GM04504 (cell line): Measurements from ENCODE around the gene VENTX.

ENCODE experiments used
- DNase-seq: peaks from one replicate; pipeline ENCODE4 v3.0.0-alpha.2; 2012; ENCODE audit warnings: low read depth

The VENTX gene, protein sequence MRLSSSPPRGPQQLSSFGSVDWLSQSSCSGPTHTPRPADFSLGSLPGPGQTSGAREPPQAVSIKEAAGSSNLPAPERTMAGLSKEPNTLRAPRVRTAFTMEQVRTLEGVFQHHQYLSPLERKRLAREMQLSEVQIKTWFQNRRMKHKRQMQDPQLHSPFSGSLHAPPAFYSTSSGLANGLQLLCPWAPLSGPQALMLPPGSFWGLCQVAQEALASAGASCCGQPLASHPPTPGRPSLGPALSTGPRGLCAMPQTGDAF

GRCh38 chr10:133237588-133238465 lies at the start of gene VENTX:
VENTX (plus strand) TSS chr10:133237855; CDS start chr10:133237915, 60 bp downstream.
- DNase-seq, result no peak

DNA sequence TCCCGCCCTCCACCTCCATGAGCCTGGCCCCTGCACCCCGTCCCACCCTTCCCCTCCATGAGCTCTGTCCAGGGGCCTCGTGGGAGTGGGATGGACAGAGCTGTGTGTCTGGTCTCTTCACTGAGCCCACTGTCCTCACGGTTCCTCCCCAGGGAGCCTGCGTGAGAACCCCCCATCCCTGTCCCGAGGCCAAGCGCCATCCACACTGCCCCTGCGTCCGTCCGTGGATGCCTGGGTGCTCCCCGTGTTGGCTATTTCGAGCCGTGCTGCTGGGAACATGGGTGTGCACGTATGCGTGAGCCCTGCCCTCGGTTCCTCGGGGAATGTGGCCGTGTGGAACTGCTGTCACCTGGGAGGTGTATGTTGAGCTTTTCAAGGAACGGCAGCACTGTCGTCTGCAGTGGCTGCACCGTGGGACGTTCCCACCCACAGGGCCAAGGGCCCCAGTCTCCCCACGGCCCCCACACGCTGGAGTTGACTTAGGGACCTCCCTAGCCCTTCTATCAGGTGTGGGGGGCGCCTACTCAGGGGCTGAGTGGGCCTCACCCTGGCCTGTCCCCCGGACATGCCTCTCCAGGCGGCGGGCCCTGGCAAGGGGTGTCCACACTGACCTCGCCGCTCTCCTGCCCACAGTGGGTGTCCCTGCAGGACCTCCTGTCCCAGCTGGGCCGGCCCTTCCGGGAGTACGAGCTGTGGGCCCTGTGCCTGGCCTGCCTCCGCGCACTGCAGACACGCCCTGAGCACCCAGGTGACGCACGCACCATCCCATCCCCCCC lies 49.6 kb upstream of the VENTX start:
- DNase-seq, result no peak

DNA sequence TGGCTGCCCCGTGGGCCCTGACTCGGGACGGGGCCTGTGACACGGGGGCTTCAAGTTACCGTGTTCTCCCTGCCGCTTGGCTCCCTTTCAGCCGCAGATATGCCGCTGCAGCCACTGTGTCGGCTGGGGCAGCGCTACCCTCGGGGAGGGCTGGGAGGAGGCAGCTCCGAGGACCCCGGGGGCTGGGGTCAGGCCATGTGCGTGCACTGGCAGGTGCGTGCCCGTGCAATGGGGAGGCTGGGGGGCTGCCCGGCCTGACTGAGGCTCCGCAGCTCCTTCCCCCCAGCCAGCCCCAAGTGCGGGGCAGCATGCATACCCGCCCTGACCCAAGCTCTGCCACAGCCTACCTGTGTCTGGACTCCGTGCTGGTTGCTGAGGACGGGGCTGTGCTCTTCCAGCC lies 48.4 kb upstream of the VENTX start:
- DNase-seq, result no peak

DNA sequence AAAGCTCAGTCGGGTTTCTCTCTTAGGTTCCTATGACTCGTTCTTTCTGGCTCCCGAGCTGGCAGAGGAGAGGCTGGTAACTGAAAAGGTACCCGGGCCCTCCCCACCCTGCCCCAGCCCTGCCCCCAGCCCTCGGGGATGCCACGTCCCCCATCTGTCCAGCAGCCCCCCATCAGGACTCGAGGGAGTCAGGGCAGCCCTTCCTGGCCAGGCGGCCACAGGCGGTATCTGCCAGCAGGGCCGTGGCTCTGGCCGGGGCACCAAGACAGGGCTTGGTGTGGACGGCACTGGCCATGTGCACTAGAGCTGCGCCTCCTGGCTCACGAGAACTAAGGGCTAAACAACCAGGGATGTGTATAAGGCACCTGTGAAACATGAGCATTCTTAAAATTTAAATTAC lies 47.9 kb upstream of the VENTX start:
- DNase-seq, result no peak

GRCh38 chr10:133190225-133190624 lies 47.4 kb upstream of the VENTX start:
- no peak for DNase-seq

DNA sequence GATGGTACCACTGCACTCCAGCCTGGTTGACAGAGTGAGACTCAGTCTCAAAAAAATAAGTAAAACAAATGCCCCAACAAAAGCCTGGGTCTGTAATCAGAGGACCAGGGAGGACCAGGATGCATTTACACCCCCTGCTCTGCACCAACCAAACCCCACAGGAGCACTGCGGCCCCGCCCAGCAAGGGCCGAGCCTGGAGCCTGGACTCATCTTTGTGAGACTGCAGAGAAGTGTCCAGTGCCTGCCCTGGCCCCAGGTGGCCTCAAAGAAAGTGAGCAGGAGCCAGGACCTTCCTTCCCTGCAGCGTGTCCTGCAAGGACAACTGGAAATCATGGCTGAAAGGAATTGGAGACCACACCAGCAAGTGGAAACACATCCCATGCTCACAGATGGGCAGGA lies 46.0 kb upstream of the VENTX start:
- no peak for DNase-seq

DNA sequence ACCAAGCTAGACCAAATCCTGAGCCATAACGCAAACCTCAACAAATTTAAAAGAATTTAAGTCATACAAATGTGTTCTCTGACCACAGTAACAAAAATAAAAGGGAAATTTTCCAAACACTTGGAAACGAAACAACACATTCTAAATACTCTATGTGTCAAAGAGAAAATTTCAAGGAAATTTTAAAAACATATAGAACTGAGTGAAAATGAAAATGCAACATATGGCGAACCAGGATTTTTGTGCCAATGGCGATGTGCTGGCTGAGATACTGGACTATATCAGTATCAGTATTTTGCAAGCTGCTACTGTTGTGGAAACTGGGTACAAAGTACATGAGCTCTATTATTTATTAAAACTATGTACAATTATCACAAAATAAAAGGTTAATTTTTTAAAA lies 43.5 kb upstream of the VENTX start:
- DNase-seq, result no peak

- no peak for DNase-seq
Measured at GRCh38 chr10:133195096-133195495, 42.6 kb upstream of the VENTX start.

- DNase-seq, result no peak
Measured at GRCh38 chr10:133195611-133196010, 42.0 kb upstream of the VENTX start.

DNA sequence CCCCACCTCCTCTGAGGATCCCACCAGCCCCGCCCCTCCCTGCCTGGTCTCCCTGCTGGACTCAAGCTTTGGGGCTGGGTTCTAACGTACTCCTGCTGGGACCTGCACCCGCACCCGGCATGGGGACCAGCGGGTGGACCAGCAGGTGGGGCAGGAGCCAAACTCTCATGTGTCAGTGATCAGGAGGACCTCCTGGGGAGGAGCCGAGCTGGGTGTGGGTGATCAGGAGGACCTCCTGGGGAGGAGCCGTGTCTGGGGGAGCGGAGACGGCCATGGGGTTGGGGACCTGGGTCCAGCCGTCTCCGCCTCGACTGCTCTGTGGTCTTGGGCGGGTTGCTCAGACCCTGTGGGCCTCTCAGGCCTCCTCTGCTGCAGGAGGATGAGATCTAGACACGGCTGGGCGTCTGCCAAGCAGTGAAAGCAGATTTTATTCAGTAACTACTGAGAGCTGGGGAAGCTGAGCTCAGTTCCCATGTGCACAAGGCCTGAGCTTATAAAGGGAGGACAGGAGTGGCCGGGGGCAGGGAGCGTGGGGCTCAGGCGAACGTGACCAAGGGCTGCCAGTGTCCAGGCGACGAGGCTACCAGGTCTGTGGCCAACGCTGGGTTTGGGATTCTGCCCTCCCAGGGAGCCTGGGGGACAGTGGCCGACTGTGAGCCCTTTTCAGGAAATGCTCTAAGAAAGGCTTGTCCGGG lies 41.3 kb upstream of the VENTX start:
- no peak for DNase-seq

DNA sequence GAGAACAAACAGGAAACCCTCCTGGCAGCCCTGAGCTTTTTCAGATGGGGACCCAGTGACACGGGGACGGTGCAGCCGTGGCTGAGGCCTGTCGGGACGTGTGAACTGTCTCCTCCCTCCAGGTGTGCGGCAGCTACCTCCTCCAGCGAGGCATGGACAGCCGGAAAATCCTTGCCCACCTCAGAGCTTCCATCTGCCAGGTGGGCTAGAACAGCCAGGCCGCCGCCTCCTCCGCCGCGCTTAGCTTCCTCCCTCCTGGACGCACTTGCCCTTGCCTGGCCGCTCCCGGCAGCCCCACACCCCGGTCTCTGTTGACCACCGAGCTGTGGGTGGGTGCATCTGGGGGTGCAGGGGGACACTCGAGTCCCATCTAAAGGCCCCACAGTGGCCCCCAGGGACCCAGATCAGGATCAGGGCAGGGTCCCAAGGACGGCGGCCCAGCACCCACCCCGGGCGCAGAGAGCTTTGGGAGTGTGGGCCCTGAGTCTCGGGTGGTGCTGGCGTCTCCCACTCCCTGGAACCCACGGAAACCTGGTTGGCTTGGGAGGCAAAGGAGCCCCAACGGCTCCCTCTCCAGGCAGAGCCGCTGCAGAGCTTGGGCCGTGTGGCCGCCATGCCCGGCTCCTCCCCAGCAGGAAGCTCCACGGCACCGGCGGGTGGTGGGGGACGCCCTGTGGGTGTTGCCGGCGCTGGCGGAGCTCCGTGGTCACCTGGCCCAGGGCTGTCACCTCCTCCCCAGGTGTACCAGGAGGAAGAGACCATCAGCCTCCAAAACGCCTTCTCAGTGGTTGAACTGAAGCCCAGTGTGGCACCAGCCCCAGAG lies 40.5 kb upstream of the VENTX start:
- no peak for DNase-seq

DNA sequence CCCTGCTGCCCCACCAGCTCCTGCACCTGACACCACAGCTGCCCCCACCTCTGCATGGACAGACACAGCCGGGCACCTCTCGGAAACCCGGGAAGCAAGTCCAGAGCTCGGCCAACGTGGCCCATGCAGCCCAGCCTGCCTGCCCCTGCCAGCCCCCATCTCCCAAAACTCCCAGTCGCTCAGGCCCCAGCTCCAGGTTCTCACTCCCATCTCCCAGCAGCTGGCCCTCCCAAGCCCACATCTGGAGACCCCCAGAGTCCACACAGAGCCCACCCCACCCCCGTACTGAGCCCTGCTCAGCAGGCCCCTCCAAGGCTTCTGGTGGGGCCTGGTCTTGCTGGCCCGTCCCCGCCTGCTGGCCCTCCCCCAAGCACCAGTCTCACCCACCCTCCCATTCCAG lies 39.9 kb upstream of the VENTX start:
- no peak for DNase-seq

DNA sequence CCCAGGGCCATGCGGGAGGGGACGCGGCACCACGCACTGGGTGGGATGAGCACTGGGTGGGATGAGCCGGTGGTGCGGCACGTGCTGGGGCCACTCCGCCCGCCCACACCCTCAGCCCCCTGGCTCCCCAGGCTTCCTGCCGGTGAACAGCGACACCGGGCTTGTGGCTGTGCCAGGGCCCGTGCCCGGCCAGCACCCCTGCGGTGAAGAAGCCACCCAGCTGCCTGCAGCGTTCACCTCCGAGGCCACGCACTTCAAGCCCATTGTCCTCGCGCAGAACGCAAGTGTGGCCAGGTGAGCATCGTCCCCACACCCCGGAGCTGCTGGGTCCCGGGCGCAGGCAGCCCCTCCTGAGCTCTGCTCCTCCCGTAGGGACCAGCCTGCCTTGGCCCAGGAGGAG lies 39.4 kb upstream of the VENTX start:
- DNase-seq, result no peak

GRCh38 chr10:133198621-133199487 lies 38.8 kb upstream of the VENTX start:
- no peak for DNase-seq

- DNase-seq, result no peak
Measured at GRCh38 chr10:133199488-133199885, 38.2 kb upstream of the VENTX start.

DNA sequence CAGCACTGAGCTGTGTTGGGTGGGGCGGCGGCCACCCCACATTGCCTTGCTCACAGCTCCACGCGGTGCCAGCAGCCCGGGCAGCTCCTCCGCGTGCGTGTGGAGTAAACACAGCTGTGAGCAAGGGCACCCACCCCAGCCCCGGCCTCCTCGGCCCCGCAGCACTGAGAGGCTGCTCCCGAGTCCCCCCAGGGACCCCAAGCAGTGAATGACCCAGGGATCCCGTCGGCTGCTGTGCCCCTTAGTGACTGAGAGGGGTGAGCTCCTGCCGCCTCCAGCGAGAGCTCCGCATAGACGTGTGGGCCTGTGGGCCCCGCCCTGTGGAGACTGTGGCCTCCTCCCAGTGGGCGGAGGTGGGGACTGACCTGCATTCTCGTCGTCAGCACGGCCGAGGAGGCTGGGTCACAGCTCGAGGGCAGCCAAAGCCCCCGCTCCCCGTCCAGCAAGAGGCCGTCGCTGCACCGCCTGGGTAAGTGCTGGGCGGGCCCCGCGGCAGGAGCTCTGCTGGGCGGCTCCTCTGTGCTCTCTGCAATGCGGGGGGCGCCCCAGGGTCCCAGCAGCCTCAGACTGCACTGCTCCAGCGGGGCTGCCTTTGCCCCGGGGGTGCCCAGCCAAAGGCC lies 37.6 kb upstream of the VENTX start:
- no peak for DNase-seq

DNA sequence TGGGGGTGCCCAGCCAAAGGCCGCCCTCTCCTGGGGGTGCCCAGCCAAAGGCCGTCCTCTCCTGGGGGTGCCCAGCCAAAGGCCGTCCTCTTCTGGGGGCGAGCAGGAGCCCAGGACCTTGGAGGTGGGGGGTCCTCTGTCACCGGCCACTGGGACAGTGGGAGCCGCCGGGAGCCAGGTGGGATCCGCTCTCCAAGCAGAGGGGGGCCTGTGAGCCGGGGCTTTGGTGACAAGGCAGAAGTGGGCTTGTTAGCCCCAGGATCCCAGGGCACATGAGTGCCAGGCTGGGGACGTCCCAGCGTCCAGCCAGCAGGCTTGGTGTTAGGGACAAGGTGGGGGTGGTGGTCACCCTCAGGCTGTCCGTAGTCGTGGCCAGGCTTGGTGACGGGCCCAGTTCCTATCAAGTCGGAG lies 37.0 kb upstream of the VENTX start:
- no peak for DNase-seq

DNA sequence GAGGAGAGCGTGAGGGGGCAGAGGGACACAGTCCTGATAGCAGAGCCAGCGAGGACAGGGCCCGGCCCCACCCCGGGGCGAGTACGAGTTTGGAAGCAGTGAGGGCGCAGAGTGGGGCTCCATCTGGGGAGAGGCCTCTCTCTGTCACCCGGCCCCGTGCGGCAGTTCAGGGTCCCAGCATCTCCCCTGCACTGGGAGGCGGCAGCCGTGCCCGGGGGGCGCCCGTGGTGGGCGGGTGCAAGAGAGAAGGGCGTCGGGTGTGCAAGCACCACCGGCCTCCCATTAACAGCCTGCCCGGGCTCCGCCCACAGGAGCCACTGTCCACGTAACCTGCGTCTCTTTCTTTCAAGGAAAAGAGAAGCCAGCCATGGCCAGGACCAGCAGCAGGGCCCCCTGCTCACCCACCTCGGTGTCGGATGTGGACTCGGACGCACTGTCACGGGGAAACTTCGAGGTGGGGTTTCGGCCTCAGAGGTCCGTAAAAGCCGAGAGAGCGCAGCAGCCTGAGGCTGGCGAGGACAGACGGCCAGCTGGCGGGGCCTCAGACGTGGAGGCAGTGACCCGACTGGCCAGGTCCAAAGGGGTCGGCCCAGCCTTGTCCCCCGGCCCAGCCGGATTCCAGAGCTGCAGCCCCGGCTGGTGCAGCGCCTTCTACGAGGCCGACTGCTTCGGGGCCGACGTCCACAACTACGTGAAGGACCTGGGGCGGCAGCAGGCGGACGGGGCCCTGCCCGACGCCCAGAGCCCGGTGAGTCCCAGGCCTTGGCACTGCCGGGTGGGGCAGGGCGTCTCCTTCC lies 36.3 kb upstream of the VENTX start:
- DNase-seq, result no peak
